ENCODE data around the gene PACRG. TPM values are rescaled to one million over a fixed set of nuclear protein-coding genes. Genes with fewer than 3 reads are reported as not detected.
A peak's percentile ranks its signal among the peaks of the same experiment; 100 is the strongest.

The PACRG gene
- total RNA-seq, 6 donors from 2014 or later, result 0.52 to 15.3 (median 3.1) TPM

DNA sequence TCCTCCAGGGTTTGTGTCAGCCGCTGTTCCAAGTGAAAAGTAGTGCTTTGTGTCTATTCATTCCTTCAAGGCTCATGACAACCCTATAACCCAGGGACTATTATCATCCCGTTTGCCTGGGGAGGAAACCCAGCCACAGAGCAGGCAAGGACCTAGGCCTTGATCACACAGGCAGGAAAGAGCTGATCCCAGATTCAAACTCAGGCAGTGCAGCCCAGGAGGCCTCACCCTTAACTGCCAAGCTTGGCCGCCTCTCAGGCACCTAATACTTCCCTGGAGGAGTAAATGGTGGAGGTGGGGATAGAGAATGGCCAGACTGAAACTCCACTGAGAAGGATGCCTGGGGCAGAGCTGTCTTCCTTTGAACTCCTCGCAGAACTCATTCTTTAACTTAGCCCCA is 471.6 kb downstream of the PACRG start:
- ATAC-seq (ENCODE audit: low FRiP score in 2 of 2), result no peak
- Histone ChIP-seq H3K4me1 (no peaks in the 10 kb centered on the region), H3K4me3 (no peak overlapping the region), H3K27me3 (no peaks in the 10 kb centered on the region), H3K36me3 (no peaks in the 10 kb centered on the region), H3K9me3 (no peaks in the 10 kb centered on the region), H3K27ac (no peak overlapping the region)
- 91 to 93% methylated on average over 3 to 4 of the region's 4 CpGs for WGBS, 2 donors
- TF ChIP-seq EP300 (IDR thresholded peaks at IDR 0.05), result no peak
- DNase-seq, result no peak

GRCh38 chr6:163200289-163200688 is 472.5 kb downstream of the PACRG start:
- Histone ChIP-seq H3K9me3 (no peaks in the 10 kb centered on the region), H3K4me3 (no peak overlapping the region), H3K4me1 (no peaks in the 10 kb centered on the region), H3K36me3 (no peaks in the 10 kb centered on the region), H3K27ac (no peak overlapping the region), H3K27me3 (no peaks in the 10 kb centered on the region)
- no peak for TF ChIP-seq EP300 (IDR thresholded peaks at IDR 0.05)
- TF ChIP-seq CTCF (IDR thresholded peaks at IDR 0.05), result no peak
- no peak for TF ChIP-seq POLR2A (IDR thresholded peaks at IDR 0.05)
- no peak for TF ChIP-seq POLR2AphosphoS5 (IDR thresholded peaks at IDR 0.05)
- ATAC-seq (ENCODE audit: low FRiP score in 2 of 2) (no peak), DNase-seq (no peak)
- WGBS, 2 donors, result 89 to 94% methylated on average over 11 of the region's 11 CpGs

DNA sequence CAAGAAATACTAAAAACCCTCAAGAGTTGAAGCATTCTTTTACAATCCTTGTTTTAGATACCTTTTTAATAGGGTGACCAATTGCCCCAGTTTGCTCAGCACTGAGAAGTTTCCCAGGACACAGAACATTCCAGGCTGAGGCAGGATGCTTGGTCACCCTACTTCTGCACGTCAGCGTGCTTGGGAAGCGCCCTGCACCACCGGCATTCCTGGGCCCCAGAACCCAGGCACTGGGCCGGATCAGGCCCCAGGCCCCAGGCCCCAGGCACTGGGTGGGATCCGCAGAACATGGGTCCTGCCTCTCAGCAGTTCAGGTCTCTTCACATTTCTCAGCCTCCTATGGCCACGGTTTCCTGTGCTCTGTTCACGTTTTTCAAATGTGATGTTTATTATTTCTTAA is 472.9 kb downstream of the PACRG start:
- Histone ChIP-seq H3K36me3 (no peaks in the 10 kb centered on the region), H3K9me3 (no peaks in the 10 kb centered on the region), H3K27ac (no peak overlapping the region), H3K4me3 (no peak overlapping the region), H3K27me3 (no peaks in the 10 kb centered on the region), H3K4me1 (no peaks in the 10 kb centered on the region)
- DNase-seq (peak in 1 of 2 donors; percentile 65), ATAC-seq (ENCODE audit: low FRiP score in 2 of 2) (no peak)
- TF ChIP-seq EP300 (IDR thresholded peaks at IDR 0.05) (no peak), POLR2AphosphoS5 (IDR thresholded peaks at IDR 0.05) (no peak), POLR2A (IDR thresholded peaks at IDR 0.05) (no peak), CTCF (IDR thresholded peaks at IDR 0.05) (no peak)
- 85 to 91% methylated on average over 8 of the region's 8 CpGs for WGBS, 2 donors

DNA sequence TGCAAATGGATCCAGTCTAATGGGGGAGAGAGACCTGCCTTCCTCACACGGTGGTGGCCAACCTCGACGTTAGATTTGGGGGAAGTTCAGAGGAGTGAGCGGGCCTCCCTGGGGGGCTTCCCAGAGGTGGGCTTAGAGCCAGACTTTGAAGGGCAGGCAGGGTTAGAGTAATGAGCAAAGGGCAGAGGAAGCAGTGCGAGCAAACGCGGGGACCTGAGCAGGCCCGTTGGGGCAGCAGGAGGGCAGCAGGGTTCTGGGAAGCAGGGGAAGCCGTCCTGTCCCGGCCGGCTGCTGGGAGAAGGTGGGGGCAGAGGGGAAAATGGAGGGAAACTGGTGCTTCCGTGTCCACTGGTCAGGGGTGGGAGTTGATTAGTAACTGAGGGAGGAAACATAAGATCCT is 474.1 kb downstream of the PACRG start:
- H3K27me3 ChIP-seq, result no peaks in the 10 kb centered on the region
- peak in 1 of 2 donors; percentile 26 for ATAC-seq (ENCODE audit: low FRiP score in 2 of 2)
- H3K4me3 ChIP-seq, result no peak overlapping the region
- 79 to 89% methylated on average over 12 of the region's 12 CpGs for WGBS, 2 donors
- no peak for DNase-seq
- no peaks in the 10 kb centered on the region for H3K36me3 ChIP-seq
- TF ChIP-seq CTCF (IDR thresholded peaks at IDR 0.05) (no peak), POLR2AphosphoS5 (IDR thresholded peaks at IDR 0.05) (no peak), EP300 (IDR thresholded peaks at IDR 0.05) (no peak), POLR2A (IDR thresholded peaks at IDR 0.05) (no peak)
- peaks cover 0 to 3% (median 0%) of the 10 kb centered on the region in 4 donors for H3K9me3 ChIP-seq
- no peaks in the 10 kb centered on the region for H3K4me1 ChIP-seq
- no peak overlapping the region for H3K27ac ChIP-seq

DNA sequence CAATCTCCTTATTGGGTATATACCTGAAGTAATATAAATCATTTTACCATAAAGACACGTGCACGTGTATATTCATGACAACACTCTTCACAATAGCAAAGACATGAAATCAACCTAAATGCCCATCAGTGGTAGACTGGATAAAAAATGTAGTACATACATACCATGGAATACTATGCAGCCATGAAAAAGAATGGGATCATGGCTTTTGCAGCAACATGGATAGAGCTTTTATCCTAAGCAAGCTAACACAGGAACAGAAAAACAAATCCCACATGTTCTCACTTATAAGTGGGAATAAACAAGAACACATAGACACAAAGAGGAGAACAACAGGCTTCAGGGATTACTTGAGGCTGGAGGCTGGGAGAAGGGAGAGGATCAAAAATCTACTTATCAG is 478.4 kb downstream of the PACRG start:
- no peaks in the 10 kb centered on the region for H3K4me1 ChIP-seq
- DNase-seq (no peak), ATAC-seq (ENCODE audit: low FRiP score in 2 of 2) (no peak)
- peaks cover 0 to 3% (median 0%) of the 10 kb centered on the region in 4 donors for H3K9me3 ChIP-seq
- H3K4me3 ChIP-seq, result no peak overlapping the region
- 96 to 100% methylated on average over 2 of the region's 2 CpGs for WGBS, 2 donors
- TF ChIP-seq CTCF (IDR thresholded peaks at IDR 0.05), result no peak
- H3K27me3 ChIP-seq, result no peaks in the 10 kb centered on the region
- no peak overlapping the region for H3K27ac ChIP-seq
- H3K36me3 ChIP-seq, result no peaks in the 10 kb centered on the region

Data from upper lobe of left lung (tissue), 6 donors.